ENCODE results near the gene RNGTT. TPM values are rescaled to one million over a fixed set of nuclear protein-coding genes. Genes with fewer than 3 reads are reported as not detected.

RNGTT gene
- total and polyA plus RNA-seq, 10 of the 15 experiments (the other 5 are each of a cell fraction or from before 2014, with no cell fraction given): 7.7 to 30.4 (median 22.2) TPM

DNA sequence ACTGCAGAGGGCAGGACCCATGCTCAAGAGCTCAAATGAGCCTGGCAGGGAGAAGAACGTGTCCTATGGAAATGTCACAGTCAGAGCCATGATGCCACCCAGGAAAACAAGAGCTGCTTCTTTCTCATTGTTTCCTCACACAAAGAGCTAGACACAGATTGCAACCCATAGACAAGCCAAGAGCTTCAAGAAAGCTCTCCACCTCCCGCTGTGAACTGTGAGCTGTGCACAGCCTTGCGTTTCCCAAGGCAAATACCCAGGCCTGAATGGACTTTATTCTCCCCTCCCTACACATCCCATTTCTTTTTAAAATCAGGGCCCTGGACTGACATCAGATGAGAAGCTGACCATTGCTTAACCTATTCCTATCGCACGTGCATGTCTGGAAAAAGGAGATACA lies 388.8 kb downstream of the RNGTT start:
- CTCF ChIA-PET: no interaction called here
- POLR2A ChIA-PET: no interaction called here
- H3K36me3 ChIP-seq (ENCODE audit: control insufficient read depth in 2 of 2, insufficient read depth in 2 of 2, low read length in 1 of 2): no peaks in the 10 kb centered on the region
- BruUV-seq (replicated peaks): no TSS peak
- no peak overlapping the region for H3K4me3 ChIP-seq
- H4K20me1 ChIP-seq (ENCODE audit: control insufficient read depth, insufficient read depth): no peaks in the 10 kb centered on the region
- RAD21 ChIA-PET (ENCODE audit: unreplicated experiment): no interaction called here
- in situ Hi-C loops (cut with MboI): no loop called here
- H3K79me2 ChIP-seq (ENCODE audit: control insufficient read depth, insufficient read depth, low read length): no peaks in the 10 kb centered on the region
- H3K4me2 ChIP-seq (ENCODE audit: control insufficient read depth, insufficient read depth): no peak overlapping the region
- SMC1A ChIA-PET (ENCODE audit: uncharacterized antibody, unreplicated experiment): interaction anchor here (1.5 kb wide), 1 partner anchor 30 kb away, joined by 3 read pairs; no protein-coding TSS in a partner anchor
- H2AFZ ChIP-seq (ENCODE audit: control insufficient read depth, low read depth, low read length): no peak overlapping the region
- no peak for TF ChIP-seq RAD51 (IDR thresholded peaks at IDR 0.05)
- TF ChIP-seq CBFB (IDR thresholded peaks at IDR 0.05; ENCODE audit: low read depth): no peak
- TF ChIP-seq HDAC2 (IDR thresholded peaks at IDR 0.05): no peak
- no peak for TF ChIP-seq TBL1XR1 (IDR thresholded peaks at IDR 0.05; ENCODE audit: low read depth, low read length)
- no peak for TF ChIP-seq ZZZ3 (IDR thresholded peaks at IDR 0.05; ENCODE audit: control insufficient read depth, insufficient read length, low read depth)
- TF ChIP-seq, protein P1, sequence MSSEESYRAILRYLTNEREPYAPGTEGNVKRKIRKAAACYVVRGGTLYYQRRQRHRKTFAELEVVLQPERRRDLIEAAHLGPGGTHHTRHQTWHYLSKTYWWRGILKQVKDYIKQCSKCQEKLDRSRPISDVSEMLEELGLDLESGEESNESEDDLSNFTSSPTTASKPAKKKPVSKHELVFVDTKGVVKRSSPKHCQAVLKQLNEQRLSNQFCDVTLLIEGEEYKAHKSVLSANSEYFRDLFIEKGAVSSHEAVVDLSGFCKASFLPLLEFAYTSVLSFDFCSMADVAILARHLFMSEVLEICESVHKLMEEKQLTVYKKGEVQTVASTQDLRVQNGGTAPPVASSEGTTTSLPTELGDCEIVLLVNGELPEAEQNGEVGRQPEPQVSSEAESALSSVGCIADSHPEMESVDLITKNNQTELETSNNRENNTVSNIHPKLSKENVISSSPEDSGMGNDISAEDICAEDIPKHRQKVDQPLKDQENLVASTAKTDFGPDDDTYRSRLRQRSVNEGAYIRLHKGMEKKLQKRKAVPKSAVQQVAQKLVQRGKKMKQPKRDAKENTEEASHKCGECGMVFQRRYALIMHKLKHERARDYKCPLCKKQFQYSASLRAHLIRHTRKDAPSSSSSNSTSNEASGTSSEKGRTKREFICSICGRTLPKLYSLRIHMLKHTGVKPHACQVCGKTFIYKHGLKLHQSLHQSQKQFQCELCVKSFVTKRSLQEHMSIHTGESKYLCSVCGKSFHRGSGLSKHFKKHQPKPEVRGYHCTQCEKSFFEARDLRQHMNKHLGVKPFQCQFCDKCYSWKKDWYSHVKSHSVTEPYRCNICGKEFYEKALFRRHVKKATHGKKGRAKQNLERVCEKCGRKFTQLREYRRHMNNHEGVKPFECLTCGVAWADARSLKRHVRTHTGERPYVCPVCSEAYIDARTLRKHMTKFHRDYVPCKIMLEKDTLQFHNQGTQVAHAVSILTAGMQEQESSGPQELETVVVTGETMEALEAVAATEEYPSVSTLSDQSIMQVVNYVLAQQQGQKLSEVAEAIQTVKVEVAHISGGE (CRISPR knock-in tag; IDR thresholded peaks at IDR 0.05): no peak
- no peak for TF ChIP-seq RFX5 (IDR thresholded peaks at IDR 0.05; ENCODE audit: low read depth, low read length)
- TF ChIP-seq, protein P2, sequence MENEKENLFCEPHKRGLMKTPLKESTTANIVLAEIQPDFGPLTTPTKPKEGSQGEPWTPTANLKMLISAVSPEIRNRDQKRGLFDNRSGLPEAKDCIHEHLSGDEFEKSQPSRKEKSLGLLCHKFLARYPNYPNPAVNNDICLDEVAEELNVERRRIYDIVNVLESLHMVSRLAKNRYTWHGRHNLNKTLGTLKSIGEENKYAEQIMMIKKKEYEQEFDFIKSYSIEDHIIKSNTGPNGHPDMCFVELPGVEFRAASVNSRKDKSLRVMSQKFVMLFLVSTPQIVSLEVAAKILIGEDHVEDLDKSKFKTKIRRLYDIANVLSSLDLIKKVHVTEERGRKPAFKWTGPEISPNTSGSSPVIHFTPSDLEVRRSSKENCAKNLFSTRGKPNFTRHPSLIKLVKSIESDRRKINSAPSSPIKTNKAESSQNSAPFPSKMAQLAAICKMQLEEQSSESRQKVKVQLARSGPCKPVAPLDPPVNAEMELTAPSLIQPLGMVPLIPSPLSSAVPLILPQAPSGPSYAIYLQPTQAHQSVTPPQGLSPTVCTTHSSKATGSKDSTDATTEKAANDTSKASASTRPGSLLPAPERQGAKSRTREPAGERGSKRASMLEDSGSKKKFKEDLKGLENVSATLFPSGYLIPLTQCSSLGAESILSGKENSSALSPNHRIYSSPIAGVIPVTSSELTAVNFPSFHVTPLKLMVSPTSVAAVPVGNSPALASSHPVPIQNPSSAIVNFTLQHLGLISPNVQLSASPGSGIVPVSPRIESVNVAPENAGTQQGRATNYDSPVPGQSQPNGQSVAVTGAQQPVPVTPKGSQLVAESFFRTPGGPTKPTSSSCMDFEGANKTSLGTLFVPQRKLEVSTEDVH (IDR thresholded peaks at IDR 0.05; ENCODE audit: low read depth, partially characterized antibody): no peak
- TF ChIP-seq DPF2 (IDR thresholded peaks at IDR 0.05): no peak
- TF ChIP-seq IRF4 (IDR thresholded peaks at IDR 0.05; ENCODE audit: low read depth, low read length): no peak
- TF ChIP-seq CBX5 (IDR thresholded peaks at IDR 0.05; ENCODE audit: low read depth): no peak
- TF ChIP-seq ZNF24 (IDR thresholded peaks at IDR 0.05): no peak
- TF ChIP-seq, protein P3, sequence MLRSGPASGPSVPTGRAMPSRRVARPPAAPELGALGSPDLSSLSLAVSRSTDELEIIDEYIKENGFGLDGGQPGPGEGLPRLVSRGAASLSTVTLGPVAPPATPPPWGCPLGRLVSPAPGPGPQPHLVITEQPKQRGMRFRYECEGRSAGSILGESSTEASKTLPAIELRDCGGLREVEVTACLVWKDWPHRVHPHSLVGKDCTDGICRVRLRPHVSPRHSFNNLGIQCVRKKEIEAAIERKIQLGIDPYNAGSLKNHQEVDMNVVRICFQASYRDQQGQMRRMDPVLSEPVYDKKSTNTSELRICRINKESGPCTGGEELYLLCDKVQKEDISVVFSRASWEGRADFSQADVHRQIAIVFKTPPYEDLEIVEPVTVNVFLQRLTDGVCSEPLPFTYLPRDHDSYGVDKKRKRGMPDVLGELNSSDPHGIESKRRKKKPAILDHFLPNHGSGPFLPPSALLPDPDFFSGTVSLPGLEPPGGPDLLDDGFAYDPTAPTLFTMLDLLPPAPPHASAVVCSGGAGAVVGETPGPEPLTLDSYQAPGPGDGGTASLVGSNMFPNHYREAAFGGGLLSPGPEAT (IDR thresholded peaks at IDR 0.05; ENCODE audit: low read depth): no peak
- no peak for TF ChIP-seq POLR2AphosphoS2 (IDR thresholded peaks at IDR 0.05; ENCODE audit: low read depth, low read length)
- no peak for TF ChIP-seq NFYB (IDR thresholded peaks at IDR 0.05; ENCODE audit: insufficient read depth, low read depth, low read length)
- no peak for TF ChIP-seq BRCA1 (IDR thresholded peaks at IDR 0.05; ENCODE audit: low read depth, low read length)
- no peak for TF ChIP-seq SMAD5 (IDR thresholded peaks at IDR 0.05; ENCODE audit: low read depth)
- peaks cover 8% of the 10 kb centered on the region; the same call in 2 of the 3 replicates for H3K9me3 ChIP-seq (replicated peaks; ENCODE audit: control insufficient read depth, insufficient read depth, low read length)
- 74% methylated on average over 5 of the region's 5 CpGs for WGBS (ENCODE audit: insufficient coverage, insufficient replicate concordance, low lambda C conversion rate, missing lambda C conversion rate)
- peaks cover 12% of the 10 kb centered on the region for H3K4me1 ChIP-seq (ENCODE audit: control insufficient read depth, insufficient read depth, low read length)
- FAIRE-seq (no peak), DNase-seq (ENCODE audit: low read depth, low spot score) (no peak), ATAC-seq (no peak)
- no peak overlapping the region for H3K9ac ChIP-seq (ENCODE audit: control insufficient read depth, insufficient read depth, low read length)
- no peak overlapping the region for H3K27ac ChIP-seq (ENCODE audit: control insufficient read depth, insufficient read depth)
- H3K27me3 ChIP-seq (replicated peaks in 1 of 2; ENCODE audit: control insufficient read depth in 2 of 2, insufficient read depth in 2 of 2, low read length in 1 of 2): no peaks in the 10 kb centered on the region
- intact Hi-C loops (cut with micrococcal nuclease; ENCODE audit: unreplicated experiment): no loop called here
